HL-60/S4 treated with retinoic acid at 250 ng/mL for 4 days and 3 days (cell line): ENCODE measurements around the gene CASP8.
"Not testable (repeated sequence)": the region's sequence is repeated elsewhere in the genome, so short reads cannot be mapped to it uniquely, and the experiment has no call there.

Source experiments
- in situ Hi-C: fragments of 300-500 bp; cut with MboI; formaldehyde crosslinking; loops from 2 replicates; pipeline ENCODE4 v1.7.0; 2022; ENCODE audit warnings: low sequenced_read_pairs

Gene CASP8

GRCh38 chr2:201266629-201267028 is 6.3 kb downstream of the CASP8 start:
- in situ Hi-C loops = no loop called here

GRCh38 chr2:201267278-201268030 is 7.1 kb downstream of the CASP8 start:
- in situ Hi-C loops = no loop called here

- in situ Hi-C loops = no loop called here
Measured at GRCh38 chr2:201269764-201270163, 9.4 kb downstream of the CASP8 start.

GRCh38 chr2:201270293-201271001 is 10.1 kb downstream of the CASP8 start:
- in situ Hi-C loops = no loop called here

GRCh38 chr2:201271917-201272316 is 11.6 kb downstream of the CASP8 start:
- in situ Hi-C loops = no loop called here

- in situ Hi-C loops = no loop called here
Measured at GRCh38 chr2:201273330-201273983, 13.1 kb downstream of the CASP8 start.

GRCh38 chr2:201275069-201275468 is 14.7 kb downstream of the CASP8 start:
- in situ Hi-C loops = no loop called here

- in situ Hi-C loops = no loop called here
Measured at GRCh38 chr2:201275990-201276389, 15.7 kb downstream of the CASP8 start.

GRCh38 chr2:201276511-201276910 is 16.2 kb downstream of the CASP8 start:
- in situ Hi-C loops = no loop called here

- in situ Hi-C loops = no loop called here
Measured at GRCh38 chr2:201279079-201279478, 18.7 kb downstream of the CASP8 start.

- in situ Hi-C loops = no loop called here
Measured at GRCh38 chr2:201280191-201281040, 20.1 kb downstream of the CASP8 start.

GRCh38 chr2:201285499-201285898 is 25.2 kb downstream of the CASP8 start:
- in situ Hi-C loops = no loop called here

- in situ Hi-C loops = not testable (repeated sequence)
Measured at GRCh38 chr2:201290457-201291148, 30.3 kb downstream of the CASP8 start.

- in situ Hi-C loops = no loop called here
Measured at GRCh38 chr2:201298462-201299052, 38.2 kb downstream of the CASP8 start.

GRCh38 chr2:201299929-201300328 is 39.6 kb downstream of the CASP8 start:
- in situ Hi-C loops = not testable (repeated sequence)

- in situ Hi-C loops = no loop called here
Measured at GRCh38 chr2:201307876-201308275, 47.5 kb downstream of the CASP8 start.

GRCh38 chr2:201308914-201309313 is 48.6 kb downstream of the CASP8 start:
- in situ Hi-C loops = no loop called here

GRCh38 chr2:201313362-201313761 is 53.0 kb downstream of the CASP8 start:
- in situ Hi-C loops = no loop called here

GRCh38 chr2:201319511-201319910 is 59.2 kb downstream of the CASP8 start:
- in situ Hi-C loops = no loop called here

GRCh38 chr2:201320257-201320656 is 59.9 kb downstream of the CASP8 start:
- in situ Hi-C loops = no loop called here
